KOPT-K1 (cell line): Measurements from ENCODE around the gene NUP214.
"Not testable (repeated sequence)": the region's sequence is repeated elsewhere in the genome, so short reads cannot be mapped to it uniquely, and the experiment has no call there.

Experiments used
- H3K27ac ChIP-seq: fragments of 200-600 bp; sonication (generic); 2 replicates; pipeline ENCODE4 v1.5.1; 2016; ENCODE audit warnings: antibody characterized with exemption, mild to moderate bottlenecking, low read depth, low read length; ENCODE audit not compliant: poor library complexity, severe bottlenecking
- H3K36me3 ChIP-seq: fragments of 200-600 bp; sonication (generic); 2 replicates; pipeline ENCODE4 v1.5.1; 2017; ENCODE audit warnings: antibody characterized with exemption, mild to moderate bottlenecking, low read length, moderate library complexity; ENCODE audit not compliant: insufficient read depth
- H3K9me3 ChIP-seq: fragments of 200-600 bp; sonication (generic); 2 replicates; pipeline ENCODE4 v1.5.1; 2017; ENCODE audit warnings: antibody characterized with exemption, low read length, mild to moderate bottlenecking; ENCODE audit not compliant: insufficient read depth, poor library complexity, severe bottlenecking

Gene NUP214

DNA sequence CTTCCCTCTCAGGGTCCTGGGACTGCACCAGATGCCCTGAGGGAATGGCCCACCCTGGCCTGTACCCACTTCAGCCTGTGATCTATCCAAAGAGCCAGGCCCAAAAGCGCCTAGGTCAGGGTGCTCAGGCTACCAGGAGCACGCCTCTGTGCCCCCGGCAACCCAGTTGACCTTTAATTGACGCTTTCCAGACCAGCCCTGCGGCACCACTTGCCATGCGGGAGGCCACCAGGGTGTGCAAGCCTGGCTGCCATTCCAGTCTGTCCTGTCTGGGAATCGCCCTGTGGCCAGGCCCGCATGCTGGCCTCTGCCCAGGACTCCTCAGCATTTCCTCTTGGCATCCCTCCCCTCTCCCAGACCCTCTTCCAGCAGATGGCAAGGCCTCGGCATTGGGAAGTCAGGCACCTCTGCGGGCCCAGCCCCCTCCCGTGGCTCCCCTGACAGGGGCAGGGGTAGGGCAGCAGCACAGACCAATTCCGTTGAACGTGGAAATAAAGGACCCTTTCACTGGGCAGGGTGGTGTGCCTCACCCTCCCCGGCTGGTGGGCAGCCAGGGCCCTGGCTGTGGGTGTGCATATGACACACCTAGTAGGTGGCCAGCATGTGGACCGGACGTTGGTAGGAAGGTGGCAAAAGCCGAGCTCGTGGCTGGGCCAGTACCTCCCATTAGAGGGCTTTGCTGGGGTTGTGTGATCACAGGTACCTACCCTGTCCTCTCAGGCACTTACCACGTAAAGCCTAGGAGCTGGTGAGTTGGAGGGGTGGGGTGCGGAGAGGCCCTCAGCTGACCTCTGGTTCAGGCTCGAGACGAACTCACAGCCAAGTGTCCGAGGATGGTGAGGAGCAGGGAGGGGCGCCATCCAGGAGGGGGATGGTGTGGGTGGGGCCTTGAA is 32.6 kb upstream of the NUP214 start:
- Histone ChIP-seq H3K36me3 (no peaks in the 10 kb centered on the region), H3K9me3 (no peaks in the 10 kb centered on the region), H3K27ac (no peak overlapping the region)

DNA sequence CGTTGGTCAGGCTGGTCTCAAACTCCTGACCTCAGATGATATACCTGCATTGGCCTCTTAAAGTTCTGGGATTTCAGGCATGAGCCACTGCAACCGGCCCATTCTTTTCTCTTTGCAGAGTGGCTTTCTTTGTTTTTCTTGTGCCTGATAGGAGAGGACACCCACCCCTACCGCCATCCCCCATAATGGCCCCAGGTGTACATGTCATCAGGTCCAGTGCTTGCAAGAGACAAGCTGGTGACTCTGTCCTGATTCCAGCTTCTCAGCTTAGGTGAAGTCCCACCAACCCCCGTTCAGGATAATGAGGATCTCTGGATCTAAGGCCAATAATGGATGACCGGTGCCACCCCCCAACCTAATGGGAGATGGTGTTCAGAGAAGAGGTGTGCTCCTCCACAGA is 31.4 kb upstream of the NUP214 start:
- Histone ChIP-seq H3K9me3 (no peaks in the 10 kb centered on the region), H3K27ac (no peak overlapping the region), H3K36me3 (no peaks in the 10 kb centered on the region)

DNA sequence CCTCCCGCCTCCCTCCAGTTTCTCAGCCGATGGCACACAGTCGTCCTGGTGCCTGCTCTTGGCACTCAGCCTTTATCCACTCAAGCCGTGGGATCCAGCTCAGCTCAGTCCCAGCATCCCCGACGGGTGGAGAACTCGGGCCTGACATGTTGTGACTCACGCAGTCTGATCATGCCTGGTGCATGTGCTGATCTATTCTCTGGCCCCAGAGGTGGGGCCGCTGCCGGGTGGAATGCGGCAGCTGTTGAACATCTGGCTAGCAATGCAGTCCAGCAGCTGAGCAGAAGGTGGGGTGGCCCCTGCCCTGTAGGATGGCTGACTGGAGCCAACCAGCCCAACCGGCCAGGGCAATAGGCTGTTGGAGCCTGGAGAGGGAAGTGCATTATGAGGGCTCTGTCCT is 30.8 kb upstream of the NUP214 start:
- Histone ChIP-seq H3K36me3 (no peaks in the 10 kb centered on the region), H3K27ac (no peak overlapping the region), H3K9me3 (no peaks in the 10 kb centered on the region)

DNA sequence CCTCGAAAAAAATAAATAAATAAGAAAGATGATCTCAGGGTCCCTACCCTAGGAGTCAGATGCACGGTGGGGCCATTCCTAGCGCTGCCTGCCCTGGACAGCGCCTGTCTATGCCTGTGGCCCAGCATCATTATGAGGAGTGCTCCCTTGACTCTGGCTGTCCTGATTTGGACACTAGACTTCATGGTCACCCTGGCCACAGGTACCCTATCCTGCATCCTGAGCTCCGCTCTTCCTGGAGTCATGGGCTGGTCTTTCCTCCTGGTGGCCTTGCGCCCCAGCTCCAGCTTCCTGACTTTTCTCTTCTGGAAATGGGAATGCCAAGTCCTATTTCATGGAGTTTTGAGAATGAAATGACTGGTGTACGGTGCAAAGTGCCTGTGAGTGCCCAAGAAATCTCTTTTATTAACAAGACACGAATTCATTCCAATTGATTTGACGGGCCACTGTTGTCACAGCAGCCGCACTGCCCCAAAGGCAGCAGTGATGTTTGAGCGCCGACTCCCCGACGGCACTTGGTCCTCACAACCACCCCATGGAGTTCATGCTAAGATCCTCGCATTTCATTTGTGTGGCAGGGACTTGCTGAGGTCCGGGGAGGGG is 29.6 kb upstream of the NUP214 start:
- no peak overlapping the region for H3K27ac ChIP-seq

DNA sequence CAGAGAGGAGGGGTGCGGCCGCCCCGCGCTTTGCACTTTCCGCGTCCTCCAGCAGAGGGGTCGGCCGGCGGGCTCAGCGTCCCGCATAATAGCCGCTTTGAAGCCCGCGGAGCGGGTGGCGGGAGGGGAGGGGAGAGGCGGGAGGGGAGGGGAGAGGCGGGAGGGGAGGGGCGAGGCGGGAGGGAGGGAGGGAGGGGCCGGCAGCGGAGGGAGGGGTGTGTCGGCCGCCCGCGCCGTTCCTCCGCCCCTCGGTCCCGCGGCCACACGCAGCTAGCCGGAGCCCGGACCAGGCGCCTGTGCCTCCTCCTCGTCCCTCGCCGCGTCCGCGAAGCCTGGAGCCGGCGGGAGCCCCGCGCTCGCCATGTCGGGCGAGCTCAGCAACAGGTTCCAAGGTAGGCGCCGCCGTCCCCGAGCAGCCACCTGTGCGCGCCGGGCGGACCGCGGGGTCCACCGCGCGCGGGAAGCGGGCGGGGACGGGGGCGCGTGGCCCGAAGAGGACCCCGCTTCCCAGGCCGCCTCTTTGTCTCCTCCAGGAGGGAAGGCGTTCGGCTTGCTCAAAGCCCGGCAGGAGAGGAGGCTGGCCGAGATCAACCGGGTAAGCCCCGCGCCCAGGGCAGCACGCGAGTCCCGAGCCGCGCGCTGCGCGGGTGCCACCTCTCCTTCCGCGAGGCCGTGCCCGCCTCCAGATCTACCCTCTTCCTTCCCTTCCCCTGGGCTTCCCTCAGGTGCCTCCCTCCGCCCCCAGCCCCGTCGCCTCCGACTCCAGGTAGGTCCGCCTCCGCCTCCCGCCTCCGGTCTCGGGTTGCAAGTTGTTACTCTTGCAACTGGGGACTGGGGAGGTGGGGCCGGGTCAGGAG is 28.9 kb upstream of the NUP214 start, which contains the start of gene AIF1L:
AIF1L (plus strand) TSS at position 263 of the 857 bp plus-strand sequence; CDS start at position 362, 99 bp downstream.
- Histone ChIP-seq H3K36me3 (no peaks in the 10 kb centered on the region), H3K9me3 (no peaks in the 10 kb centered on the region), H3K27ac (no peak within 1 kb of the TSS)

More for the DNA sequence above, 29.6 kb upstream of the NUP214 start:
- H3K36me3 ChIP-seq = no peaks in the 10 kb centered on the region
- no peaks in the 10 kb centered on the region for H3K9me3 ChIP-seq

DNA sequence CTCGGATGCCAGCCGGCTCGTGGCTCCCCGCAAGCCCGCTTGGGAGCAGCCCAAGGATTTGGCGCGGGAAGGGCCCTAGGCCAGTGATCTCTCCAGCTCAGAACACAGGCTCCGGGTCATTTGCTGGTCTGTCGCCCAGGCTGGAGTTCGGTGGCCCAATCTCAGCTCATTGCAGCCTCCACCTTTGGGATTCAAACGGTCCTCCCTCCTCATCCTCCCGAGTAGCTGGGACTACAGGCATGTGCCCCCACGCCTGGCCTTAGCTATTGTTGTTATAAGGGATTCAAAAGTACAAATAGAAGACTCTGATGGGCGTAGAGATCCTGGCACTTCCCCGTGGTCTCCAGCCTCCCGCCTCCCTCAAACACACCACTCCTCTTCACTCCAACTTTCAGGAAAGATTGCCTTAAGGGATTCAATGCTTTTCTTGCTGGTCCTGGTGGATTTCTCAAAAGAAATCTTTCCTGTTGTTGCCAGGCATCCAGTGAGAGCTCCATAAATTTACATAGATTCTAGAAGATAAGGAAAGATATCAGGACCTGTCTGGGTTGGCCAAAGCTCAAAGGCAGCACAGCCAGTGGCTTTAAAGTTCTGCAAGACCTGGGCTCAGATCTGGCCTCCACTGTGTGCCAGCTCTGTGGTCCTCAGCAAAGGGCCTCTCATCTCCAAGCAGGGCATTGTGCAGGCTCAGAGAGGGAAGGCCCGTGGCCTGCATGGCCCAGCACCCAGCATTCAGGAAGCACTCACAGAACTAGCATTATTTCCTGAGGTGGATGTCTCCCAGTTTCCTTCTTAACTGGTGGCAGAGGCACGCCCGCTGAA is 28.0 kb upstream of the NUP214 start:
- H3K36me3 ChIP-seq = no peaks in the 10 kb centered on the region
- H3K27ac ChIP-seq = no peak overlapping the region
- no peaks in the 10 kb centered on the region for H3K9me3 ChIP-seq

DNA sequence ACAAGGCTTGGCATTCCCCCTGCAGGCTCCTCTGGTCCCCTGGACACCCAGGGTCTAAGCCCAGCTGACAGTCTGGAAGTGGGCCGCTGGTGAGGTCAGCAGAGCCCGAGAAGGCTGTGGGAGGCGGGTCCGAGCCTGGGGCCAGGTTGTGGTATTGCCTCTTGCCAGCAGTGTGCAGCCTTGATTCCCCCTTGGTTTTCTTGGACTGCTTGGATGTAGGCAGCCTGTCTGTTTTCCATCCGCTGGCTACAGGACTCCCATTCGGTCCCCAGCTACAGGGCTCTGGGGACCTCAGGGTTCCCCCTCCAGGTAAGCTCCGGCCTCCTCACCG is 27.5 kb upstream of the NUP214 start:
- Histone ChIP-seq H3K27ac (no peak overlapping the region), H3K36me3 (no peaks in the 10 kb centered on the region), H3K9me3 (no peaks in the 10 kb centered on the region)

DNA sequence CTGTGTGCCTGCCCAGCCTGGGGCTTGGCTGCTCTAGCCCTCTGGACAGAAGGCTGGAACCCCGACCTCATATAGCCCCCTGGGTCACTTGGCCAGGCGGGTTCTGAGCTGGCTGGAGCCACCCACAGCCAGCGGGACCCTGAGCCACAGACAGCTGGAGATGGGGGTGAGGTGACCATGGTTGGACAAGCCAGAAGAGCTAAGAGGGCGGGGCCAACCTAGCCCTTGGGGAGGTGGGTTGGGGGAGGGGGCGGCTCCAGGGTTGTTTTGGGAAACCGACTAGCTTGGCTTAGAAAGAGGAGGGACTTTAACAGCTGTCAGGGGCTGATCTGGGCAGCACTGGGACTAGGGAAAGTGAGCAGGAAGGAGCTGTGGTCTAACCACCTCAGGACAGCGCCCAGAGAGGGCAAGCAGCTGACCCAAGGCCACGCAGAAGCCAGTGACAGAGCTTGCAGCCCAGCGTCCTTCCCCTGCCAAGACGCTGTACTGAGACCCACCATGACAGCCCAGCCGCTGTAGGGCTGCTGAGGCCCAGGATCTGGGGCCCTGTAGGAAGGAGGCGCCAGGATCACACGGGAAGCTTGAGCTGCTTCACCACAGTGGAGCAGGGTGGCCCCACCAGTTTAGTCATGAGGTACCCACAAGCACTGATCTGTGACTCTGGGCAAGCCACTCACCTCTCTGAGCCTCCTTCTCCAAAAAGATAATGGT is 26.8 kb upstream of the NUP214 start:
- no peaks in the 10 kb centered on the region for H3K9me3 ChIP-seq
- H3K36me3 ChIP-seq = no peaks in the 10 kb centered on the region
- H3K27ac ChIP-seq = no peak overlapping the region

DNA sequence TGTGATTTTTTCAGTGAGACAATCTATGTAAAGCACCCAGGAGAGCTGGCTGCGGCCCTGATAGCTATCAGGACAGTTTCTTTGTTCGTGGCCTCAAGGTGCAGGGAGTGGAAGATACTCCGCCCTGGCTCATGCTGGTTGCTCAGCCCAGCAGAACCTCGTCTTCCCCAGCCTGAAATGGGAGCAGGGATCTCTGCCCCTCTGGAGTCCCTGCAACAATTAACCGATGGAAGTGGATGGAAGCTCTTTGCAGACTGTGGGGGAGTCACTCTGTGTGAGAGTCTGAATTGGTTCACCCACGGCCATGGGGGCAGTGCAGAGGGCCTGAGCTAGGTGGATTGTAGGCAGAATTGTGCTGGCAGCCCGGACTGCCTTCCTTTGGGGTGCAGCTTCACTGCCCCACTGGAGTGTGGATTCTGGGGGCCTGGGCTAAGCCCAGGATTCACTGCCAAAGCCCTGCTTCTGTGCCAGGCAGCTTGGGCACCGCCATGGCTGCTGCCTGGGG is 26.2 kb upstream of the NUP214 start:
- Histone ChIP-seq H3K9me3 (no peaks in the 10 kb centered on the region), H3K27ac (no peak overlapping the region), H3K36me3 (no peaks in the 10 kb centered on the region)

DNA sequence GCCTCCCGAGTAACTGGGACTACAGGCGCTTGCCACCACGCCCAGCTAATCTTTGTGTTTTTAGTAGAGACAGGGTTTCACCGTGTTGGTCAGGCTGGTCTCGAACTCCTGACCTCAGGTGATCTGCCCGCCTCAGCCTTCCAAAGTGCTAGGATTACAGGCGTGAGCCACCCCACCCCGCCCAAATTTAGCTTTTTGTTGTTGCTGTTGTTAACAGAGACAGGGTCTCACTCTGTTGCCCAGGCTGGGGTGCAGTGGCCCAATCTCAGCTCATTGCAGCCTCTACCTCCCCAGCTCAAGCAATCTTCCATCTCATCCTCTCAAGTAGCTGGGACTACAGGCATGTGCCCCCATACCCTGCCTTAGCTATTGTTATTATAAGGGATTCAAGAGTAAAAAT is 25.5 kb upstream of the NUP214 start:
- H3K36me3 ChIP-seq, H3K27ac ChIP-seq: not testable (repeated sequence)

DNA sequence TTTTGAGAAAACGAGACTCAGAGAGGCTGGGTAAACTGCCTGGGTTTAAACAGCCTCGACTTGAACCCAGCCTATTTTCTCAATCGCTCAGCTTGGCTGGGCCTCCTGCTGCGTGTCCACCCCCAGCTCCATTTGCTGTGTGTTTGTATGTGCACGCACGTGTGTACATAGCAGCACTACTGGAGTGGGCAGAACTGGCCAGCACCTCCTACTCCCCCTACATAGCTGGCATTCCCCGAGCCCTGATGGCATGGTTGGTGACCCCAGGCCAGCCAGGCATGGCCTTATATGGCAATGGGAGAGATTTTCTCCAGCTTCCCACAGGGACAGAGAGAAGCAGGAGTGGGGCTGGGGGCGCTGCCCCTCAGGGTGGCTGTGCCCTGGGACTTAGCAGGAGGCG is 24.9 kb upstream of the NUP214 start:
- Histone ChIP-seq H3K36me3 (no peaks in the 10 kb centered on the region), H3K9me3 (no peaks in the 10 kb centered on the region), H3K27ac (no peak overlapping the region)

More for the DNA sequence above, 25.5 kb upstream of the NUP214 start:
- H3K9me3 ChIP-seq = not testable (repeated sequence)

DNA sequence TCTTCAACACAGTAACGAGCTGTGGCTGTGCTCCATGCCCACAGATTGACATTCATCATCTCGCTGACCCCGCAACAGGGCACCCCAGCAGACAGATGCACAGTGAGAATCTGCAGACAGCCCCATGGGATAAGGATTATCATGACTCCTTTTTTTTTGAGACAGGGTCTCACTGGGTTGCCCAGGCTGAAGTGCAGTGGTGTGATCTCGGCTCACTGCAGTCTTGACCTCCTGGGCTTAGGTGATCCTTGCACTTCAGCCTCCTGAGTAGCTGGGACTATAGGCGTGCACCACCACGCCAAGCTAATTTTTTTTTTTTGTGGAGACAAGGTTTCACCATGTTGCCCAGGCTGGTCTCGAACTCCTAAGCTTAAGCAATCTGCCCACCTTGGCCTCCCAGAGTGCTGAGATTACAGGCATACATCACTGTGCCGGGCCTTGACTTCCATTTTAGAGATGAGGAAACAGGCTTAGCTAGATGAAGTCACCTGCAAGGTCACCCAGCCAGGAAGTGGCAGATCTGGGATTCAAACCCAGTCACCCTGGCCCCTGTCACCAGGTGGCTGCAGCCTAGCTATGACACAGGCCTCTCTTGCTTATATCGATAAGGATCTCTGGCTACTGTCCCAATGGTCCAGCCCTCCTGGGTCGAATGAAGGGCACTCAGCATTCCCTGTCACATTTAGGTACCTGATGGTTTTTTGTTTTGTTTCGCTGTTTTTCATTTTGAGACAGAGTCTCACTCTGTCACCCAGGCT is 24.0 kb upstream of the NUP214 start:
- Histone ChIP-seq H3K27ac (no peak overlapping the region), H3K9me3 (no peaks in the 10 kb centered on the region), H3K36me3 (no peaks in the 10 kb centered on the region)

DNA sequence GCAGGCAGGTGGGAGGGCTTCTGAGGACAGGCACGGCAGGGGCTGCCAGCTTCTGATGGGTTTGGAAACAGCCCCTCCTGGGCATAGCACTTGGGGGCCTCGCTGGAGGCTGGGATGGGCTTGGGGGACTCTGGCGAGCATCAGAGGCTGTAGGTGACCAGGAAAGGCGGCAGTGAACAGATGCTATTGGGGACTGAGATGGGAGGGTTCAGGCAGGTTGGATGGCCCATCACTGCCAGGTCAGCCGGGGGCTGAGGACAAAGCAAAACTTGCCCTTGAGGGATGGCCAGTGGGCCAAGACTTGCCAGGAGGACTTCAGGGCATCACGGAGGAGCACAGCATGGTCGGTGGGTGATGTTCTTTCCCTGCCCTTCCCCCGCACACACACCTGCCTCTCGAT is 22.4 kb upstream of the NUP214 start:
- Histone ChIP-seq H3K36me3 (no peaks in the 10 kb centered on the region), H3K9me3 (no peaks in the 10 kb centered on the region), H3K27ac (no peak overlapping the region)
